Psoas muscle (tissue), 8 donors: ENCODE data around the gene HSD17B10. TPM values are rescaled to one million over a fixed set of nuclear protein-coding genes. Genes with fewer than 3 reads are reported as not detected.
"Not testable (repeated sequence)": the region's sequence is repeated elsewhere in the genome, so short reads cannot be mapped to it uniquely, and the experiment has no call there.

Source experiments
- ATAC-seq, 4 donors: fragments of 200-7000 bp; cut with Tn5 transposase; one replicate each; pipeline ENCODE4 v1.9.1; 2020; ENCODE audit warnings: moderate library complexity in 3 of 4, mild to moderate bottlenecking in 2 of 4
- DNase-seq, 2 donors: peaks; one replicate each; pipeline ENCODE4 v3.0.0-alpha.2; 2020
- H3K27ac ChIP-seq: fragments of 200-600 bp; one replicate; pipeline ENCODE4 v1.8.0; 2022
- H3K27me3 ChIP-seq, 3 donors: fragments of 200-600 bp in 1 of 3; one replicate each; pipeline versions ENCODE4 v1.6.1 to v1.8.0; 2013 to 2022; ENCODE audit warnings: low read length in 2 of 3, mild to moderate bottlenecking in 2 of 3, moderate library complexity in 1 of 3; ENCODE audit not compliant: insufficient read depth in 3 of 3
- H3K36me3 ChIP-seq, 2 donors: fragments of 200-600 bp in 1 of 2; one replicate each; pipeline versions ENCODE4 v1.6.1 to v1.8.0; 2013 to 2022; ENCODE audit warnings: low read depth in 1 of 2, mild to moderate bottlenecking in 1 of 2, moderate library complexity in 1 of 2; ENCODE audit not compliant: insufficient read depth in 1 of 2
- H3K4me1 ChIP-seq: fragments of 200-600 bp; one replicate; pipeline ENCODE4 v1.8.0; 2022
- H3K4me3 ChIP-seq: fragments of 200-600 bp; one replicate; pipeline ENCODE4 v1.8.0; 2022; ENCODE audit warnings: mild to moderate bottlenecking
- H3K9me3 ChIP-seq: fragments of 200-600 bp; one replicate; pipeline ENCODE4 v1.8.0; 2022
- WGBS, 3 donors: extraction: QIAGEN DNeasy Blood & Tissue Kit; methylation state at CpG; one replicate each; pipeline versions ENCODE4 v1.1.6 to v1.1.7; 2013; 5-methylcytosine and 5-hydroxymethylcytosine counted together
- intact Hi-C, 2 donors: fragments of 100-400 bp; cut with DNase I; formaldehyde crosslinking; loops; one replicate each; pipeline versions ENCODE4 v1.11.0 to v1.14.2; 2022
- polyA plus RNA-seq, 3 donors: library from polyadenylated mRNA; stranded (reverse); fragments of 200-250 nt; gene quantifications; one replicate each; pipeline ENCODE4 v1.2.3, GENCODE V29; 2013
- total RNA-seq, 4 donors: library from RNA; stranded (reverse); fragmentation: NEBNext Ultra II Directional in 2 of 4; extraction: Animal tissue kit (Norgen Biotek cat#: 25700) in 2 of 4; gene quantifications; one replicate each; pipeline versions ENCODE4 v1.2.1 to v1.2.4, GENCODE V29; 2021 to 2023
- TF ChIP-seq, protein P1 (sequence below): fragments of 200-600 bp; IDR thresholded peaks from one replicate; pipeline ENCODE4 v1.8.0; 2022; ENCODE audit warnings: antibody characterized with exemption
- donor health status: healthy with polysubstance abuse.
- donor health status: DM: no; HTN: no; CAD: no; lungs with moderate emphysema.
- donor health status: Bipolar disorder and iron deficiency.
- donor health status: healthy.
- donor health status: DM: yes; HTN: yes; CAD: no.
- donor health status: DM: no; HTN: no; CAD: no.
- donor health status: DM: no; HTN: no; CAD: no.
- donor health status: DM: yes; HTN: yes; CAD: no.

Gene HSD17B10
- total and polyA plus RNA-seq, 7 donors = 51.8 to 117 (median 76.4) TPM

DNA sequence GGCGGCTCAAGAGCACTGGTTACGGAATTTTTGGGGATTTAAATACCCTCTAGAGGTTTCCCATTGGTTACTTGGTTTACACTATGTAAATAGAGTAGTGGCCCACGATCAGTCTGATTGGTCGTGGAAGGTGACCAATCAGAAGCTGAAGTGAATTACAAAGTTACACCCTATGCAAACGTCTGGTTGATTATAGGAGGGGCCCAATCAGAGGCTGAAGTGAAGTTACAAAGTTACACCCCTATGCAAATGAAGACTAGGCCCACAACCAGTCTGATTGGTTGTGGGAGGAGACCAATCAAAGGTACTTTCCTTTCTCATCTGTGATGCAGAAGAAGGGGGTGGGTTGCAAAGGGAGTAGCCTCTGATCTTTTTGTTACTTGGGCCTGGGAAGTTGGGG lies 45.1 kb upstream of the HSD17B10 start:
- 63 to 69% (median 66%) methylated on average over 5 of the region's 5 CpGs for WGBS, 3 donors

DNA sequence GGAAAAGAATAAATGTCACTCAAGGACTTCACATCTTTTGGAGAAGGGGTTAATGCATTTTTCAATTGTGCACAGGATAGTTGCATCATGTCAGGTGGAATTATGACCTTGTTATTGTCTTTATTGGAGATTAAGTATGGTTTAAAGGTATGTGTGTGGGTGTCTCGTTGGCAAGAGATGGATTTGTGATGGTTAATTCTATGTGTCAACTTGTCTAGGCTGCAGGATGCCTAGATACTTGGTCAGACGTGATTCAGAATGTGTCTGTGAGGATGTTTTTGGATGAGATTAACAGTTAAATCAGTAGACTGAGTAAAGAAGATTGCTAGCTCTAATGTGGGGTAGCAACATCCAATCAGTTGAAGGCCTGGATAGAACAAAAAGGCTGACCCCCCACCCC lies 42.2 kb upstream of the HSD17B10 start:
- Histone ChIP-seq H3K9me3 (no peaks in the 10 kb centered on the region), H3K4me1 (no peaks in the 10 kb centered on the region), H3K27me3 (peaks cover 0 to 31% (median 0%) of the 10 kb centered on the region in 3 donors), H3K27ac (no peak overlapping the region), H3K36me3 (no peaks in the 10 kb centered on the region), H3K4me3 (no peak overlapping the region)
- DNase-seq (no peak), ATAC-seq (no peak)
- TF ChIP-seq, protein P1, sequence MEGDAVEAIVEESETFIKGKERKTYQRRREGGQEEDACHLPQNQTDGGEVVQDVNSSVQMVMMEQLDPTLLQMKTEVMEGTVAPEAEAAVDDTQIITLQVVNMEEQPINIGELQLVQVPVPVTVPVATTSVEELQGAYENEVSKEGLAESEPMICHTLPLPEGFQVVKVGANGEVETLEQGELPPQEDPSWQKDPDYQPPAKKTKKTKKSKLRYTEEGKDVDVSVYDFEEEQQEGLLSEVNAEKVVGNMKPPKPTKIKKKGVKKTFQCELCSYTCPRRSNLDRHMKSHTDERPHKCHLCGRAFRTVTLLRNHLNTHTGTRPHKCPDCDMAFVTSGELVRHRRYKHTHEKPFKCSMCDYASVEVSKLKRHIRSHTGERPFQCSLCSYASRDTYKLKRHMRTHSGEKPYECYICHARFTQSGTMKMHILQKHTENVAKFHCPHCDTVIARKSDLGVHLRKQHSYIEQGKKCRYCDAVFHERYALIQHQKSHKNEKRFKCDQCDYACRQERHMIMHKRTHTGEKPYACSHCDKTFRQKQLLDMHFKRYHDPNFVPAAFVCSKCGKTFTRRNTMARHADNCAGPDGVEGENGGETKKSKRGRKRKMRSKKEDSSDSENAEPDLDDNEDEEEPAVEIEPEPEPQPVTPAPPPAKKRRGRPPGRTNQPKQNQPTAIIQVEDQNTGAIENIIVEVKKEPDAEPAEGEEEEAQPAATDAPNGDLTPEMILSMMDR = no peak
- intact Hi-C loops = no loop called here
- 31 to 51% (median 47%) methylated on average over 2 of the region's 2 CpGs for WGBS, 3 donors

More for the DNA sequence above, 45.1 kb upstream of the HSD17B10 start:
- H3K27me3 ChIP-seq = peaks cover 0 to 11% (median 0%) of the 10 kb centered on the region in 3 donors
- no peak overlapping the region for H3K4me3 ChIP-seq
- H3K9me3 ChIP-seq = no peaks in the 10 kb centered on the region
- H3K36me3 ChIP-seq = no peaks in the 10 kb centered on the region
- TF ChIP-seq, protein P1 = no peak
- DNase-seq (no peak), ATAC-seq (no peak)
- intact Hi-C loops = no loop called here
- no peak overlapping the region for H3K27ac ChIP-seq
- H3K4me1 ChIP-seq = no peaks in the 10 kb centered on the region

DNA sequence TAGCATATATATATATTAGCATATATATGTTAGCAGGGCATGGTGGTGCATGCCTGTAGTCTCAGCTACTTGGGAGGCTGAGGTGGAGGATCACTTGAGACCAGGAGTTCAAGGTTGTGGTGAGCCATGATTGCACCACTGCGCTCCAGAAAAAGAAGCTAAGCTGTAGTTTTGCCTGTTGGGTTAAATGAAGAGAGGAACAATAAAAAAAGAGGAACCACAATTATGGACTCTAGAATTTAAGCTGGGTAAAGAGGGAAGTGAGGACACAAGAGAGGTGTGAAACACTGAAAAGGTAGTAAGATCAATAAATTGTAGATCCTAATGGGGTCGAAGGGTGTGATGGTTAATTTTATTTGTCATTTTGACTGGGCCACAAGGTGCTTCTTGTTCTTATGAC lies 40.5 kb upstream of the HSD17B10 start:
- WGBS, 3 donors = 72 to 75% (median 73%) methylated on average over 2 of the region's 2 CpGs
- intact Hi-C loops = no loop called here
- Histone ChIP-seq H3K27ac (no peak overlapping the region), H3K9me3 (no peaks in the 10 kb centered on the region), H3K36me3 (no peaks in the 10 kb centered on the region), H3K27me3 (peaks cover 0 to 31% (median 0%) of the 10 kb centered on the region in 3 donors), H3K4me3 (no peak overlapping the region), H3K4me1 (no peaks in the 10 kb centered on the region)
- DNase-seq = no peak
- ATAC-seq = no peak
- TF ChIP-seq, protein P1 = no peak

- Histone ChIP-seq H3K4me3 (no peak overlapping the region), H3K27me3 (peaks cover 0 to 40% (median 0%) of the 10 kb centered on the region in 3 donors), H3K36me3 (no peaks in the 10 kb centered on the region), H3K27ac (no peak overlapping the region), H3K4me1 (no peaks in the 10 kb centered on the region), H3K9me3 (no peaks in the 10 kb centered on the region)
- TF ChIP-seq, protein P1 = no peak
- intact Hi-C loops = no loop called here
- ATAC-seq (no peak), DNase-seq (no peak)
- 59 to 62% (median 59%) methylated on average over 3 of the region's 3 CpGs for WGBS, 3 donors
Measured at GRCh38 chrX:53471346-53471745, 37.2 kb upstream of the HSD17B10 start.

DNA sequence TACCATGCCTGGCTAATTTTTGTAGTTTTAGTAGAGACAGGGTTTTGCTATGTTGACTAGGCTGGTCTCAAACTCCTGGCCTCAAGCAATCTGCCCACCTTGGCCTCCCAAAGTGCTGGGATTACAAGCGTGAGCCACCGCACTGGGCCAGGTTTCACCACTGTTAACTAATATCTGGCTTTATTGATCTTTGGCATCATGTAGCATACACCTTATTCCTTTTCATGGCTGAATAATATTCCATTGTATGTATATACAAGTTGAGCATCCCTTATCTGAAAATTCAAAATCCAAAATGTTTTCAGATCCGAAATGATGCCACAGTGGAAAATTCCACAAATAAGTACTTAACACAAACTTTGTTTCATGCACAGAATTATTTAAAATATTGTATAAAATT lies 34.5 kb upstream of the HSD17B10 start:
- WGBS, 3 donors = 88 to 92% (median 89%) methylated on average over 3 of the region's 3 CpGs
- not testable (repeated sequence) for ATAC-seq

More for the DNA sequence above, 34.5 kb upstream of the HSD17B10 start:
- H3K36me3 ChIP-seq, intact Hi-C loops, H3K4me1 ChIP-seq, H3K4me3 ChIP-seq, DNase-seq, H3K9me3 ChIP-seq, H3K27ac ChIP-seq: not testable (repeated sequence)
- peaks cover 0 to 34% (median 0%) of the 10 kb centered on the region in 3 donors for H3K27me3 ChIP-seq
